ENCODE data around the gene EXD3. TPM values are rescaled to one million over a fixed set of nuclear protein-coding genes. Genes with fewer than 3 reads are reported as not detected.

The EXD3 gene
- total and polyA plus RNA-seq, 2 of the 13 experiments (the other 11 are each of a cell fraction or from before 2014, with no cell fraction given), result 2.7 to 4.8 TPM

GRCh38 chr9:137393176-137394150, 29.5 kb downstream of the EXD3 start:
- H3K9me3 ChIP-seq (ENCODE audit: low read length), result no peaks in the 10 kb centered on the region
- H3K27ac ChIP-seq (ENCODE audit: extremely low read length, insufficient read depth, low read length), result no peak overlapping the region
- 97% methylated on average over 18 of the region's 28 CpGs for WGBS (ENCODE audit: low lambda C conversion rate)
- H3K27me3 ChIP-seq (ENCODE audit: control insufficient read depth in 1 of 2, insufficient read depth in 2 of 2, low read length in 2 of 2), result no peaks in the 10 kb centered on the region
- no peaks in the 10 kb centered on the region for H3K36me3 ChIP-seq (replicated peaks in 1 of 2; ENCODE audit: control insufficient read depth in 1 of 2, insufficient read depth in 2 of 2, low read length in 2 of 2)
- CTCF ChIA-PET (ENCODE audit: low intra/inter-chr PET ratio, low total read pairs), result no interaction called here
- no peak for FAIRE-seq
- H3K4me3 ChIP-seq (replicated peaks in 1 of 3; ENCODE audit: insufficient read depth in 1 of 3, low read depth in 2 of 3, low read length in 3 of 3), result no peak overlapping the region
- intact Hi-C loops (cut with micrococcal nuclease; ENCODE audit: unreplicated experiment), result no loop called here
- H3K4me1 ChIP-seq (ENCODE audit: insufficient read depth, low read length), result peaks cover 14% of the 10 kb centered on the region
- no peak overlapping the region for H3K4me2 ChIP-seq (ENCODE audit: low read depth, low read length)
- no peak overlapping the region for H2AFZ ChIP-seq (ENCODE audit: low read length)
- POLR2A ChIA-PET, result no interaction called here
- in situ Hi-C loops (cut with HindIII; ENCODE audit: extremely low pct_ligation_motif_present, low pct_unique_long_range_greater_than_20kb), result no loop called here
- ATAC-seq, result no peak
- H4K20me1 ChIP-seq (ENCODE audit: insufficient read depth, low read length), result no peaks in the 10 kb centered on the region
- DNase-seq (ENCODE audit: low spot score), result no peak
- no peak overlapping the region for H3K9ac ChIP-seq (ENCODE audit: insufficient read depth, low read depth, low read length)
- no TSS peak for BruUV-seq (replicated peaks)
- H3K79me2 ChIP-seq (ENCODE audit: insufficient read depth, low read length), result no peaks in the 10 kb centered on the region
- TF ChIP-seq MAFF (IDR thresholded peaks at IDR 0.05; ENCODE audit: low read depth, low read length) (no peak), SYNCRIP (IDR thresholded peaks at IDR 0.05; ENCODE audit: insufficient read depth, low read depth, low read length) (no peak)

- no peaks in the 10 kb centered on the region for H4K20me1 ChIP-seq (ENCODE audit: insufficient read depth, low read length)
- in situ Hi-C loops (cut with HindIII; ENCODE audit: extremely low pct_ligation_motif_present, low pct_unique_long_range_greater_than_20kb), result no loop called here
- no peak overlapping the region for H3K9ac ChIP-seq (ENCODE audit: insufficient read depth, low read depth, low read length)
- no TSS peak for BruUV-seq (replicated peaks)
- peaks cover 24% of the 10 kb centered on the region for H3K4me1 ChIP-seq (ENCODE audit: insufficient read depth, low read length)
- H2AFZ ChIP-seq (ENCODE audit: low read length), result no peak overlapping the region
- H3K27me3 ChIP-seq (ENCODE audit: control insufficient read depth in 1 of 2, insufficient read depth in 2 of 2, low read length in 2 of 2), result no peaks in the 10 kb centered on the region
- ChIA-PET CTCF (ENCODE audit: low intra/inter-chr PET ratio, low total read pairs) (no interaction called here), POLR2A (no interaction called here)
- no peaks in the 10 kb centered on the region for H3K36me3 ChIP-seq (replicated peaks in 1 of 2; ENCODE audit: control insufficient read depth in 1 of 2, insufficient read depth in 2 of 2, low read length in 2 of 2)
- H3K4me3 ChIP-seq (replicated peaks in 1 of 3; ENCODE audit: insufficient read depth in 1 of 3, low read depth in 2 of 3, low read length in 3 of 3), result no peak overlapping the region
- no peak for DNase-seq (ENCODE audit: low spot score)
- intact Hi-C loops (cut with micrococcal nuclease; ENCODE audit: unreplicated experiment), result no loop called here
- FAIRE-seq, result no peak
- H3K79me2 ChIP-seq (ENCODE audit: insufficient read depth, low read length), result no peaks in the 10 kb centered on the region
- no peak overlapping the region for H3K4me2 ChIP-seq (ENCODE audit: low read depth, low read length)
- ATAC-seq, result no peak
- H3K27ac ChIP-seq (ENCODE audit: extremely low read length, insufficient read depth, low read length), result no peak overlapping the region
- no peaks in the 10 kb centered on the region for H3K9me3 ChIP-seq (ENCODE audit: low read length)
- WGBS (ENCODE audit: low lambda C conversion rate), result 100% methylated on average over 3 of the region's 23 CpGs
- TF ChIP-seq RXRA (CRISPR knock-in tag; IDR thresholded peaks at IDR 0.05) (no peak), ZNF33B (CRISPR knock-in tag; IDR thresholded peaks at IDR 0.05) (no peak), ZNF646 (CRISPR knock-in tag; IDR thresholded peaks at IDR 0.05) (no peak), BRF2 (CRISPR knock-in tag; IDR thresholded peaks at IDR 0.05) (no peak), ZNF619 (CRISPR knock-in tag; IDR thresholded peaks at IDR 0.05) (no peak)
These were observed 30.5 kb downstream of the EXD3 start for GRCh38 chr9:137392232-137393007.
